Nephron progenitor cell (in vitro differentiated cells): Measurements from ENCODE around the gene ARHGAP26.
A peak's percentile ranks its signal among the peaks of the same experiment; 100 is the strongest.

Experiments used
- DNase-seq: peaks from one replicate; pipeline ENCODE4 v3.0.0; 2021
- H3K27ac Mint-ChIP-seq: 2 replicates; pipeline ENCODE4 v1.8.0; 2021; ENCODE audit warnings: mild to moderate bottlenecking, moderate library complexity, mixed read lengths
- H3K27me3 Mint-ChIP-seq: 2 replicates; pipeline ENCODE4 v1.8.0; 2021; ENCODE audit warnings: mild to moderate bottlenecking, low read depth, mixed read lengths; ENCODE audit not compliant: poor library complexity
- H3K36me3 Mint-ChIP-seq: 2 replicates; pipeline ENCODE4 v1.8.0; 2021; ENCODE audit warnings: low read depth, mixed read lengths
- H3K4me1 Mint-ChIP-seq: 2 replicates; pipeline ENCODE4 v1.8.0; 2021; ENCODE audit warnings: mixed read lengths
- H3K4me3 Mint-ChIP-seq: 2 replicates; pipeline ENCODE4 v1.8.0; 2021; ENCODE audit warnings: mild to moderate bottlenecking, moderate library complexity, mixed read lengths
- H3K9me3 Mint-ChIP-seq: 2 replicates; pipeline ENCODE4 v1.8.0; 2021; ENCODE audit warnings: mild to moderate bottlenecking, moderate library complexity, mixed read lengths
- TF ChIP-seq, protein P1 (sequence below): fragments of 200-600 bp; sonication (generic); IDR thresholded peaks from 2 replicates; pipeline ENCODE4 v1.5.0; 2021; ENCODE audit warnings: antibody characterized with exemption

The ARHGAP26 gene

DNA sequence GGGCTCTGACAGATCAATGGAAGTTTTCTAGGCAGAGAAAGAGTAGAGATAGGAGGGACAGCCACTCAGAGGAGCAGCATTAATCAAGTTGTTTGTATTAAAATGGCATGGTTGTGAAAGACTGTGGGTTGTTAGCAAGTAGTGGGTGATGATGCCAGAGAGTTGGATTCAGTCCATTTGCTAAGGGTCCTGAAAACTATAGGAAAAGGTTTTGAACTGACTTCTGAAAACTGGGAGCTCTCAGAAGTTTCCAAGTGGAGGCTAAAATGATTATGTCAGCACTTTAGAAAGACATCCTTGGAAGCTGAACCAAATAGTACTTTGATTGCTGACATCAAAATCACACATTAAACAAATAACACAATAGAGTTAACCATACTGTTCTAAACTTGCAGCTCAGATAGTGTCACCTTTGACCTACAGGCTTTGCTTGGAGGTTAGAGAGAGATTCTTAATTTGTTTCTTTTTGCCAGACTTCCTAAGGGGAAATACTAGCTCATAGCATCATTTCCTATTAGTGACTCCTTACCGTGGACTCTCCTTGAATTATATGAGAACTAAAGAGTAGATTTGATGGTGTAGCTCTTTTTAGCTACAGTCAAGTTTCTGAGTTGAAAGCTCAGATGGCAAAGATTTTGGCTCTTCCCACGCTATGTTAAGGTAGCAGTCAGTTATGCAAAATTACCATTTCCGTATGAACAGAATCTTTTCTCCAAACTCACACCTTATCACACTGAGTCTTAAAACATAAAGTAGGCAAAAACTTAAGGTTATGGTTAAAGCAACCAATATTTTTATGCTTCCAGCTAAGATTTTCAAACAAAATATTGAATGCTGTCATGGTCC, 356.2 kb downstream of the ARHGAP26 start:
- no peak overlapping the region for H3K4me3 Mint-ChIP-seq
- TF ChIP-seq, protein P1, sequence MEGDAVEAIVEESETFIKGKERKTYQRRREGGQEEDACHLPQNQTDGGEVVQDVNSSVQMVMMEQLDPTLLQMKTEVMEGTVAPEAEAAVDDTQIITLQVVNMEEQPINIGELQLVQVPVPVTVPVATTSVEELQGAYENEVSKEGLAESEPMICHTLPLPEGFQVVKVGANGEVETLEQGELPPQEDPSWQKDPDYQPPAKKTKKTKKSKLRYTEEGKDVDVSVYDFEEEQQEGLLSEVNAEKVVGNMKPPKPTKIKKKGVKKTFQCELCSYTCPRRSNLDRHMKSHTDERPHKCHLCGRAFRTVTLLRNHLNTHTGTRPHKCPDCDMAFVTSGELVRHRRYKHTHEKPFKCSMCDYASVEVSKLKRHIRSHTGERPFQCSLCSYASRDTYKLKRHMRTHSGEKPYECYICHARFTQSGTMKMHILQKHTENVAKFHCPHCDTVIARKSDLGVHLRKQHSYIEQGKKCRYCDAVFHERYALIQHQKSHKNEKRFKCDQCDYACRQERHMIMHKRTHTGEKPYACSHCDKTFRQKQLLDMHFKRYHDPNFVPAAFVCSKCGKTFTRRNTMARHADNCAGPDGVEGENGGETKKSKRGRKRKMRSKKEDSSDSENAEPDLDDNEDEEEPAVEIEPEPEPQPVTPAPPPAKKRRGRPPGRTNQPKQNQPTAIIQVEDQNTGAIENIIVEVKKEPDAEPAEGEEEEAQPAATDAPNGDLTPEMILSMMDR, result no peak

DNA sequence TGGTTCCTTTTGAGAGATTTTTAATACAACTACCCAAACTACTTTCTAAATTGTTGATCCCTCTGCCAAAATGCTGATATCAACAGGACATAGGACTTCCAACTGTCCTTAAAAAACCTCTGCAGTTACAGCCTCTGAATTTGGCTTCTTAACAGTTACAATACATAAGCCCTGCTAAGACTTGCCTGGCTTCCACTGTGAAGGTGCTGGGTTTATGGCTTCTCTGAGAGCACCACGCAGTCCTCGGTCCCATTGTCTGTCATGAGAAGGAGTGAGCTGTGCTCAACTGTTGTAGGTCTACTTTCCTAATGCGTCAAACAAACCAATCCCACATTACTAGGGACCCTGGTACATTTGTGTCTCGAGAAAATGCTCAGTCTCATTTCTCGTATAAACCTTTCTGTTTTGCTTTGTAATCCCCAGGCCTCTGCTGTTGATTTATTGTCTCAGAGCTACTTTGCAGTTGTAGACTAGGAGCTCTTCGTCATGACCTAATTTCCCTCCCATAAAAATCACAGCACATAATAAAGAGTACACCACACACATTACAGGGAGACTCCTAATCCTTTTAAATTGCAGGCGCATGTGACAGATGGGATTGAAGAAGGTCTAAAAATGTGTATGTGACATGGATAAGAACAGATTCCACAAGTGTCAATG, 358.4 kb downstream of the ARHGAP26 start:
- Mint-ChIP-seq H3K4me3 (no peak overlapping the region), H3K36me3 (no peaks in the 10 kb centered on the region), H3K4me1 (peaks cover 72% of the 10 kb centered on the region), H3K9me3 (no peaks in the 10 kb centered on the region), H3K27ac (peak overlapping the region; percentile 35), H3K27me3 (no peaks in the 10 kb centered on the region)
- TF ChIP-seq, protein P1, result no peak
- no peak for DNase-seq

More for the DNA sequence above, 356.2 kb downstream of the ARHGAP26 start:
- DNase-seq, result no peak
- H3K4me1 Mint-ChIP-seq, result peaks cover 69% of the 10 kb centered on the region
- peak overlapping the region; percentile 46 for H3K27ac Mint-ChIP-seq
- no peaks in the 10 kb centered on the region for H3K27me3 Mint-ChIP-seq
- no peaks in the 10 kb centered on the region for H3K36me3 Mint-ChIP-seq
- H3K9me3 Mint-ChIP-seq, result no peaks in the 10 kb centered on the region

DNA sequence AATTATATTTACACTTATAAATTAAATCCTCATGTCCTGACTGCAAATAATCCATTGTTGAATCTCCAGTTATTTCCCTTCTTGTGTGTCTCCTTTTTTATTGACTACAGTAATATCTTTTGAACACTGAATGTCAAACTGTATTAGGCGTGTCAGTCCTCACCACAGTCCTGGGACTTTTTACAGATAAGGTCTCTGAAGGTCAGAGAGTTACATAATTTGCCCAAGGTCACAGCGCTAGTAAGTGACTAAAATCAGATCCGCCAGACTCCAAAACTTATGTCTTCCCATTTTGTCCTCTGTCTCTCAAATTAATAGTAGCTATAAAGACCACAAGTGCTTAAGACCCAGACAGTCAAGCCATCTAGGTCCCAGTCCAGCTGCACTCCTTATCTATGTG, 359.0 kb downstream of the ARHGAP26 start:
- TF ChIP-seq, protein P1, result no peak
- Mint-ChIP-seq H3K4me3 (no peak overlapping the region), H3K9me3 (no peaks in the 10 kb centered on the region), H3K27me3 (no peaks in the 10 kb centered on the region), H3K36me3 (no peaks in the 10 kb centered on the region), H3K4me1 (peaks cover 79% of the 10 kb centered on the region), H3K27ac (no peak overlapping the region)
- DNase-seq, result no peak

DNA sequence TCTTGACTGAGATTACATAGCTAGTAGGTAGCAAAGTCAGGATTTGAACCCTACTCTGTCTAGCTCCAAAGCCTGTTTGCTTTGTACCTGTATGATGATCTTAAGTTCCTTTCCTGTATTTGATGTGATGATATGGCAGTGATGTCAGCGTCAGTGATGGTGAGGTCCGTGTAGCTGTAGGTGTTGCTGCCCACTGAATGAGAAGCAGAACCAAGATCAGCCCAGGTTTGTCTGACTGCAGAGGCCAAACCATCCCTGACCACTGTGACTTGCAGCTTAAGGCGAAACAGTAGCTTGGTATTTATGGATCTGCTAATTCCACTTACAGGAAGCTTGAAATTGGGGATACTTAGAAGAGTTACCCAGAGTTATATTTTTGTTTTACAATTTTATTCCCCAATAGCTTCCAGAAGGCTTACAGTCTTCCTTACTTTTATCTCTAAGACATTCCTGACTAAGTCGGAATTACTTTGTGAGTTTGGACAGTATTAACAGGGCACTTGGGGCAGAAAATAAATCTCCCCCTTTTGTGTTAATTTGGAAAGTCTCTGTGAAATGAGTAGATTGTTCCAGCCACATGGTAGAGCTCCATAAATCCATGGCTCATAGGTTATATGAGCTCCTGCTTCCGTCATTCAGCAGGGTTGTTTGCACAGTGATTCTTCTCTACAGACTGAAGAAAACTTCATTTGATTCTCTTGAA, 359.9 kb downstream of the ARHGAP26 start:
- Mint-ChIP-seq H3K36me3 (no peaks in the 10 kb centered on the region), H3K4me3 (no peak overlapping the region)
- DNase-seq, result no peak

DNA sequence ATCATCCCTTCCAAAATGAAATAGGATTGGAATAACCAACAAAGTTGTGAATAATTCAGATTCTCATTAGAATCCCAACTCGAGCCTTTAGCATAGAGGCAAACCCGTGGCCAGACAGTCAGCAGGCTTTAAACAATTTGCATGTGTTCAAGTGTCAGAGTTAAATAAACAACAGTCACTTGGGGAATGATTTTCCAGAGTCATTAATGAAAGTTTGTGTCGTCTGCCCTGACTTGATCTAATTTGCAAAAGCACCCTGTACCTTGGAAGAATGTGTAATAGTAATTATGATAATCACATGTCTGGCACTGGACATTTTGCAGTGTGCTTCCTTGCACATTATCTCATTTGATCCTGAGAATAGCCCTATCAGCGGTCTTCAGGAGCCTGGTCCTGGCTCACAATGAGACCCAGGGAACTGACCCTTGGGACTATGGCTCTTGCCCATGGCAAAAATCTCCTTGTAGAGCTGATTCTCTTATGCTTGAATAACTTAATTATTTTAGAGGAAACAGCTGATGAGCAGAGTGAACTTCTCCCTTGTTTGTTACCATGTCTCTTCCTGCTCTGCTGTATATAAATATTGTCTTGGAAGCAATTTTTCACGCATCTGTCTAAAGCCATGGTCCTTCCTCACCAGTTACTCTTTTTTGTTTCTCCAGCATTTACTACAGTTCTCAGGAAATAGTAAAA, 360.6 kb downstream of the ARHGAP26 start:
- H3K4me3 Mint-ChIP-seq, result no peak overlapping the region
- H3K9me3 Mint-ChIP-seq, result no peaks in the 10 kb centered on the region

More for the DNA sequence above, 359.9 kb downstream of the ARHGAP26 start:
- peak overlapping the region; percentile 27 for H3K27ac Mint-ChIP-seq
- H3K27me3 Mint-ChIP-seq, result no peaks in the 10 kb centered on the region
- TF ChIP-seq, protein P1, result no peak
- peaks cover 74% of the 10 kb centered on the region for H3K4me1 Mint-ChIP-seq
- no peaks in the 10 kb centered on the region for H3K9me3 Mint-ChIP-seq

More for the DNA sequence above, 360.6 kb downstream of the ARHGAP26 start:
- H3K27me3 Mint-ChIP-seq, result no peaks in the 10 kb centered on the region
- TF ChIP-seq, protein P1, result no peak
- peaks cover 70% of the 10 kb centered on the region for H3K4me1 Mint-ChIP-seq
- H3K27ac Mint-ChIP-seq, result no peak overlapping the region
- no peaks in the 10 kb centered on the region for H3K36me3 Mint-ChIP-seq
- DNase-seq, result no peak
